NCI-H748 (cell line): Measurements from ENCODE around the gene EMID1.
"Not testable (repeated sequence)": the region's sequence is repeated elsewhere in the genome, so short reads cannot be mapped to it uniquely, and the experiment has no call there.

Experiments
- DNase-seq: peaks from one replicate; lab custom pipeline; 2025; ENCODE audit not compliant: unreplicated experiment; lab: John Stamatoyannopoulos, UW

EMID1 gene

DNA sequence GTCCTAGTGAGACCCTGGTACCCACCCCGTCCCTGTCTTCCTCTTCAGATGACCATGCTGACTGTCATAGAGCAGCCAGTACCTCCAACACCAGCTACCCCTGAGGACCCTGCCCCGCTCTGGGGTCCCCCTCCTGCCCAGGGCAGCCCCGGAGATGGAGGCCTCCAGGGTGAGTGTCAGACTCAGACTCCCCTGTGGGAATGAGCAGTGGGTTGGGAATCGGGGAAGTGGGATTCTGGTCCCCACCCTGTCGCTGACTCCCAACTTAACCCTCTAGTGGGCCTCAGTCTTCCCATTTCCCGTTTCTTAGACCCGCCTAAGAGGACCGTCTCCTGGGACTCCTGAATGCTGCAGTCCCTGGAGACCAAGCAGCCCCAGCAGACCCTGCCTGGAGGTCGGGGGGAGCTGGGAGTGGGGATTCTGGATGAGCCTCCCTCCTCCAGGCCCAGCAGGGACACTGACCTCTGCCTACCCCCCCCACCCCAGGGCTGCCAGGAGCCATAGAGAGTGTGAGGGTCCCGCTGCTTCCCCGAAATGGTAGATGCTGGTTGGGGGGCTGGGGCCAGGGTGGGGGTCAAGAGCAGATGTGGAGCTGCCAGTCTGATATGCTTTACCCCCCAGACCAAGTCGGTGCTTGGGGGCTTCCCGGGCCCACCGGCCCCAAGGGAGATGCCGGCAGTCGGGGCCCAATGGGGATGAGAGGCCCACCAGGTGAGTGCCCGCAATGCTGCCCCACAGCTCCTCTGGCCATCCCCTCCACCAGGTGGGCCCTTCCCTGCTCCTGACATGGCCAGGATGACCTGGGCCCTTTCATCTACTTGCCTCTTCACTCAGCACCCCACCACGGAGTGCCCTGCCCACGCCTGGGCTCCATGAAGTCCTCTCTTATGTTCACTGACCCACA lies 25.5 kb downstream of the EMID1 start:
- no peak for DNase-seq

DNA sequence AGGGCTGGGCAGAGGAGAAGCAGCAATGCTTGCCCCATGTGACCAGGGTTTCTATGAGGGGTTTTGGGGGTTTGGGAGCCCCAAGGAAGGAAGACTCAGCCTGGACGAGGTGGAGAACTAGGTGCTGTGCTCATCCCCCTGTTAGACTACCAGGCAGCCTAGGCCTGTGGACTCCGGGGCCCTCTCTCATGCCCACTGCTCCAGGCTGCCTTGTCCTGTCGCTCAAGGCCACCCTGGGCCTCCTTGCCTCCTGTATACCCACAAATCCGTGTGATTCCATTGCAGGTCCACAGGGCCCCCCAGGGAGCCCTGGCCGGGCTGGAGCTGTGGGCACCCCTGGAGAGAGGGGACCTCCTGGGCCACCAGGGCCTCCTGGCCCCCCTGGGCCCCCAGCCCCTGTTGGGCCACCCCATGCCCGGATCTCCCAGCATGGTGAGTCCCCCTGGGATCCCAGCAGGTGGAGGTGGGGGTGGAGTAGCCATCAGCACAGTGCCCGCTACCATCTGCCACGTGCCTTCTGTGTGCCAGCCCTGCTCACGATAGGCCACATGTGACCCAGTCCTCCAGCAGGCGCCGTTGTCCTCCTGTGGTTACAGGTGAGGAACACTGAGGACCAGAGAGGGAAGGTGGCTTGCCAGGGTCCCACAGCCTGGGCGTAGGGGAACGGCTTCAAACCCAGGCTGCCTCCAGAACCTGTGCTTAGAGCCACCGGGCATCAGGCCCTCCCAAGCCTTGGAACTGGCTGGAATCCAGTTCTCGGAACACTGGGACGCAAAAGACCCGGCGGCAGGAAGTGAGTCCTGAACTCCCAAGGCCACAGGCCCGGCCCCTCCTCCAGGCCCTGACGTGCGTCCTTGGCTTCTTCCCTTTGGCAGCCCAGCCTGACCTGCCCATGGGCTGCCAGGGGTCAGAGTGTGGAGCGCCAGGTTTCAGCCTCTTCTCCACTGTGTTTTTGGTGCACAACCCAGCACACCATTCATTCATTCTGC lies 26.6 kb downstream of the EMID1 start:
- DNase-seq = no peak

DNA sequence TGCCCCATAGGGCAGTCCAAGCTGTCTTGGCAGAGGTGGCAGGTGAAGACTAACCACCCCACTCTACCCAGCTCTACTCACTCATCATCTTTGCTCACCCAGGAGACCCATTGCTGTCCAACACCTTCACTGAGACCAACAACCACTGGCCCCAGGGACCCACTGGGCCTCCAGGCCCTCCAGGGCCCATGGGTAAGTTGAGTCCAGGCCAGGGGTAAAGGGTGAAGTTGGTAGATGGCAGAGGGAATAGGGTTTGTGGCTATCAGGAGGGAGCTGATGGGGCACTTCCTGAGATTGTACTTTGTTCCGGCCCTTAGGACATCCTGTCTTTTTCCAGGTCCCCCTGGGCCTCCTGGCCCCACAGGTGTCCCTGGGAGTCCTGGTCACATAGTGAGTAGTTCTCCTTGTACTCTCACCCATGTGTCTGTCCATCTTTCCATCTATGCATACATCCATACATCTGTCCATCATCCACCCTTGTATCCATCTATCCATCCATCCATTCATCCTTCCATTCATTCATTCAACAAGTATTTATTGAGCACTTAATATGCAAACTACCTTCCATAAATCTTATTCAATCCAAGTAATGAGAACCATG lies 27.7 kb downstream of the EMID1 start:
- no peak for DNase-seq

DNA sequence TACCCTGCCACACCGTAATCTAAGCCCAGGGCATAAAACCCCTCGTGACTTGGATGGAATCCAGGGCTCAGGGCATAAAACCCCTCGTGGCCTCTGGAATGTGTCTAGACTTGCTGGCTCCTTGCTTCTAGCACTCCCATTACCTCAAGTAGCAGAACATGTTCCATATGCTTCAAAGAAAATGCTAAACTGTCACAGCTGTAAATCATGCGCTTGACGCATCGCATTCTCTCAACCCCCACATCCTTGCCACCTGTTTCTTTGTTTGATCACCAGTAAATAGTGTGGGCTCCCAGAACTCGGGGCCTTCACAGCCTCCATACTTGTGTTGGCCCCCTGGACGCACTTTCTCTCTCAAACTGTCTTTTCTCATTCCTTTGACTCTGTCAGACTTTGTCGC lies 34.8 kb downstream of the EMID1 start:
- DNase-seq = not testable (repeated sequence)

DNA sequence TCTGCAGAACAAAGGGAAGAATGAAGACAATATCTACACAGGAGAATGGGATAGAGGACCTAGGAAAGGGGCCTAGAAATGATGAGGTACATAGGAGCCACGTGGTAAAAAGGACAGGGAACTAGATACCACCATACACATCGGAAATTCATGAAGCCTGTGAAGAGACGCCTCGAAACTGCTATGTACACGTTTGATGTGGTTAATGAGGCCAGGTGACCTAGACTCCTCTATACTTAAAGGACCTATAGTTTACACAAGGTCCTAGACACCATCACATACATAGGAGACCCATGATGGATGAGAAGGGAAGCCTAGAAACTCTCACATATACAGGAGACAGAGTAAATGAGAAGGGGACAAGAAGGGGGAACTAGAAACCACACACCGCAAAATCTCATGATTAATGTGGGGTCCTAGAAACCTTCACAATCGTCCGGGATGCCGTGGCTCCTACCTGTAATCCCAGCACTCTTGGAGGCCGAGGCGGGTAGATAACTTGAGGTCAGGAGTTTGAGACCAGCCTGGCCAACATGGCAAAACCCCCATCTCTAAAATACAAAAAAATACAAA lies 38.3 kb downstream of the EMID1 start:
- no peak for DNase-seq

DNA sequence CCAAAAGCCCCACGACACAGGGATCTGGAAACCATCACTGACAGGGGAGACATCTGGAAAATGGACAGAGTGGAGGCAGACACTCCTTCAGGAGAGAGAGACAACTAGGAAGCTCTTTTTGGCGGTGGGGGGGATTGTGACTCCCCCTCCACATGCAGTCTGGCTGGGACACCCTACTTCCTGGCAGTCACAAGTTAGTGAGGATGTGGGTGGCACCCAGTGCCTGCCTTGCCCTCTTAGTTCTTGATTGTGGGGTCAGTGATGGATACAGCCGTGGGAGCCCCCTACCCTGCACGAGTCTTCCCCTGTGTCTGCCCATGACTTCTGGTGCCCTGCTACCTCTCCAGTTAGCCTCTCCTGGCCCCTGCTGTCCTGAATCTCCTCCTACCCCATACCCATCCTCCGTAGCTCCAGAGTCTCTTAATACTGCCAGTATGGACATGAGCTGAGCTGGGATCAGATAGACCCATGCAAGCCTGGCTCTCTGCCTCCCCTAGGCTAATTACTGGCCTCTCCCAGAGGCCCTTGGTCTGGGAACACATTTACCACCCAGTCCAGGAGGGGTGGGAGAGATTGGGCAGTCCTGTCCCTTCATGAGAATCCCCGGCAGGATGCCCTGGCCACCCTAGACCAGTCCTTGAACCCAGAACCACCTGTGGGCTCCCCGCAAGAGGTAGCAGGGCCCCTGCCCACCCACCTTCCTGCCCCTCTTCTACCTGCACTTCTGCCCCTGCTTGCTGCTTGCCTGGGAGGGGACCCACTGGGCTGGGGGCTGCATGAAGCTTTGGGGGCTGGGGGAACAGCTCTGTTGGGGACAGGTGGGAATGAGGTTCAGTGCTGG lies 39.3 kb downstream of the EMID1 start:
- no peak for DNase-seq

DNA sequence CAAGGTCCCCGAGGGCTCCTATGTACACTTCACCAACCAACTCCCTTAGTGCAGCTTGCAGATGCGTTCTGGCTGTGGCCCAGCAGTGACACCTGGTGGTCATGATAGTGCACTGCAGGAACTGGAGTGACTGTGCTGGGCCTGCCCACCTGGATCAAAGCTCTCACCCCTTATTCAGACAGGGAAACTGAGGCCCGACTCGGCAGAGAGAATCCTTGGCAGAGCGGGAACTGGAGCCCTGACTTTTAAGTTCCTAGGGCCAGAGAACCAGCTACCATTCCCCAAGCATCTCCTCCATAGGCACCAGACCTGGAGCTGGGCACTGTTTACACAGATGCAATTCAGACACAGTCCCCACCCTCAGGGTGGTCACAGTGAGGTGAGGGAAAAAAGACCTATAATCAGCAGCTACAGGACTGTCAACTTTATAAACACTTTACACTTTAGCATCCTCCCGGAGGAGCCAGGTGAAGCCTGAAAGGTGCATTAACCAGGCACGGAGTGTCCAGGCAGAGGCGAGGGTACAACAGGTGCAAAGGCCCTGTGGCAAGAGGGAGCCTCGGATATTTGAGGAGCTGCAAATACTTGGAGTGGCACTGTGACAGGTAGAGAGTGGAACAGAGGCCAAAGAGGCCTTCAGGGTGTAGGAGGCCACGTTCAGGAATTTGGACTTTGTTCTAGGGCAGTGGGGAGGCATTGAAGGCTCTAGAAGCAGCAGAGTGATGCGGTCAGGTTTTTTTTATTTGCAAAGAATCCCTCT lies 40.1 kb downstream of the EMID1 start:
- peak; percentile 36 for DNase-seq

DNA sequence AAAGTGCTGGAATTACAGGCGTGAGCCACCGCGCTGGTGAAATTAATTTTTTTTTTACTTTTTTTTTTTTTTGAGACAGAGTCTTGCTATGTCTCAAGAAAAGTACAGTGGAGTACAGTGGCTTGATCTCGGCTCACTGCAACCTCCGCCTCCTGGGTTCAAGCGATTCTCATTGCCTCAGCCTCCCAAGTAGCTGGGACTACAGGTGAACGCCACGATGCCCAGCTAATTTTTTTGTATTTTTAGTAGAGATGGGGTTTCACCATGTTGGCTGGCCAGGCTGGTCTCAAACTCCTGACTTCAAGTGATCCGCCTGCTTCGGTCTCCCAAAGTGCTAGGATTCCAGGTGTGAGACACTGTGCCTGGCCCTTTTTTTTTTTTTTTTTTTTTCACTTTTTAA lies 42.2 kb downstream of the EMID1 start:
- not testable (repeated sequence) for DNase-seq

DNA sequence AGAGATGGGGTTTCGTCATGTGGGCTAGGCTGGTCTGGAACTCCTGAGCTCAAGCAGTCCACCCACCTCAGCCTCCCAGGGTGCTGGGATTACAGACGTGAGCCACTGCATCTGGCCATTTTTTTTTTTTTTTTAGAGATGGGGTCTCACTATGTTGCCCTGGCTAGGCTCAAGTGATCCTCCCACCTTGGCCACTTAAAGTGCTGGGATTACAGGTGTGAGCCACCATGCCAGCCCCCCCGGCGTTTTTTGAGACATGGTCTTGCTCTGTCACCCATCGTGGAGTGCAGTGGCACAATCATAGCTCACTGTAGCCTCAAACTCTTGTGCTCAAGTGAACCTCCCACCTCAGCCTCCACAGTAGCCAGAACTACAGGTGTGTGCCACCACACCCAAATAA lies 45.6 kb downstream of the EMID1 start:
- DNase-seq = no peak

DNA sequence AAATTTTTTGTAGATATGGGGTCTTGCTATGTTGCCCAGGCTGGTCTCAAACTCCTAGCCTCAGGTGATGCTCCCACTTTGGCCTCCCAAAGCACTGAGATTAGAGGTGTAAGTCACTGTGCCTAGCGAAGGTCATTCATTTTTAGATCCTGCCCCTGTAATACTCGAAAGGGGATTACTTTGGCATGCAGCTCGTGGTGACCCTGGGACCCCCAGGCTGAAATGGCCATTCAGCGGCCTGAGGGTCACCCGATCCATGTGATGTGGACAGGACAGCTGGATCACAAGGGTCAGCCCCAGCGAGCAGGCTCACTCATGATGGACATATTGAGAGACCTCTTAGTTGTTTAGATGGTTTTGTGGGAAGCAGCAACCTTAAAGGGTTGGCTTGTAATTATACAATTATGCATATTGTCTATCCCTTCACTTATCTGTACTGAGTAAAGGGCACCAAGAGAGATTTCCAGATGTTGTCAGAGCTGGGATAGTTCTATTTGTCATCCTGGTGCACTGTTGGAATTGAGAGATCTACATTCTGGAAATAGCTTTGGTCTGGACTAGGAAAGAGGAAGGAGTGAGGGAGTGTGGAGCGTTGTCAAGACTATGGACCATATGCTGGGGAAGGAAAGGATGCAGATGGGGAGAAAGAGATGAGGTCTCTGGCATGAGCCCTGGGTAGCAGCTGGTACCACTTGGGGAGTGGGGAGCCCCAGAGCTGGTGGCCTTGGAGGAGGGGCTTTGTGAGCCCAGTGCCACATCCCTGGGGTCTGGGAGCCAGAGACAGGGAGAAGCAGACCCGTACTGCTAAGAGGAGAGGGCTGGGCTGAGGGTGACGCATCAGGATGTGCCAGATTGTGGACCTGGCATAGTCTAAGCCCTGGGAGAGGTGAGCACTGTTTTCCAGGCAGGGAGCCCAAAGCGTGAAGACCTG lies 46.5 kb downstream of the EMID1 start:
- no peak for DNase-seq

DNA sequence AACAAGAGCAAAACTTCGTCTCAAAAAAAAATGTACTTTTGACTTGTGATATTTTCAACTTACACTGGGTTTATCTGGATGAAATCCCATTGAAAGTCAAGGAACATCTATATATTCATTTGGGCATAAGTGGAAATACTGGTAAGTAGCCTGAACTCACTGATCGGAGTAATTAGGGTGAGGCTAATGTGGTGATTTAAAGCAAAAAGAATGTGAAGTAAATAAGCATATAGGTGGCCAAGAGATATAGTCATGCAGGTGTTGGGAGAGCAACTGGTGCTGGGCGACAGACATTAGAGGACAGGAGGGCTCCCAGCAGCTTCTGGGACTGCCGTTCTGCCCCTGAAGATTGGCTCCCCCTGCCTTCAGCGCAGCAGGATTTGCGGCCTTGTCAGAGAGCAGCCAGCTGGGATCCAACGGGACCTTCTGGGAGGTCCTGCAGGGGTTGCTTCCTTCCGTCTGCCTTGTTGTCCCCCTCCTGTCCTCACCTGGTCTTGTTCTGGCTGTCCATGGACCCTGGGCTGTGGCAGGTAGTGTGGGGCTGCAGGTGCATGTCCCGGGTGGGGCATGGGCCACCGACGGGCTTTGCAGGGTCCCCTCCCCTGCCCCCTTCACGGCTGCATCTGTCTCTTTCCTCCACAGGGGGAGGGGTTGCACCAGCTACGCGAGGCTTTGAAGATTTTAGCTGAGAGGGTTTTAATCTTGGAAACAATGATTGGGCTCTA lies 48.0 kb downstream of the EMID1 start:
- DNase-seq = no peak

DNA sequence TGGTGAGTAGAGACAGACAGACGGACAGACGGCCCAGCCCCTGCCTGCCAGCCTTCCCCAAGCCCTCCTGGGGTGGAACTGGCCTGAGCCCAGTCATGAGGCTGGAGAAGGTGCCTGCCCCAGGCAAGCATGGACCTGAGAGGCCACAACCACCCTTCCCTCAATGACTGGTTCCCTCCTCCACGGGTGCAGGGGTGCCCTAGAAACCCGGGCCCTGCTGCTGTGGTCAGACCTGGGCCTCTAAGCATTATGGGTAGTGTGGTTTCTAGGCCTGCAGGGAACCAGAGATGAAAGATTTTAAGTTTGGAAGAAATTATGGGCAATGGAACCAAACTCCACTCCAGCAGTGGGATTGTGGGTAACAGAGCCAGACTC lies 48.6 kb downstream of the EMID1 start:
- DNase-seq = no peak

DNA sequence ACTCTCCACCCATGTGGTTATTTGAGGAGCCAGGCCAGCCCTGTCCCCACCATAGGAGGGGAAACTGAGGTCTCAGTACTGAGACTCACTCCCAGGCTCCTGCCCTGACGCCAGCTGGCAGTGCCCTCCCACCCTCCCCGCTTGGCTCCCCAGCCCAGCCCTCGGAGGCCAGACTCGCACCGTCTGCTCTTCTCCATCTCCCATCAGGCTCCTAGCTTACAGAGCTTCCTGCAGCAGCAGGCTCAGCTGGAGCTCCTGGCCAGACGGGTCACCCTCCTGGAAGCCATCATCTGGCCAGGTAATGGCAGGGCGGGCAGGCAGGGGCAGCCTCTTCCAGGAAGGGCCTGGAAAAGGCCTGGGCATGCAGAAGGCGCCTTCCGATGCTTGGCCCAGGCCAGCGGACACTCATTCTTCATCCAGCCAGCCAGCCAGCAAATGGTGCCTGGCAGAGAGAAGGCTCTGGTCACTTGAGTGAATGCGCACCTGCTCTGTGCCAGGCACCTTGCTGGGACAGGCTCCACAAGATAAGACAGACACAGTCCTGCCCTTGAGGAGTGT lies 49.4 kb downstream of the EMID1 start:
- no peak for DNase-seq

DNA sequence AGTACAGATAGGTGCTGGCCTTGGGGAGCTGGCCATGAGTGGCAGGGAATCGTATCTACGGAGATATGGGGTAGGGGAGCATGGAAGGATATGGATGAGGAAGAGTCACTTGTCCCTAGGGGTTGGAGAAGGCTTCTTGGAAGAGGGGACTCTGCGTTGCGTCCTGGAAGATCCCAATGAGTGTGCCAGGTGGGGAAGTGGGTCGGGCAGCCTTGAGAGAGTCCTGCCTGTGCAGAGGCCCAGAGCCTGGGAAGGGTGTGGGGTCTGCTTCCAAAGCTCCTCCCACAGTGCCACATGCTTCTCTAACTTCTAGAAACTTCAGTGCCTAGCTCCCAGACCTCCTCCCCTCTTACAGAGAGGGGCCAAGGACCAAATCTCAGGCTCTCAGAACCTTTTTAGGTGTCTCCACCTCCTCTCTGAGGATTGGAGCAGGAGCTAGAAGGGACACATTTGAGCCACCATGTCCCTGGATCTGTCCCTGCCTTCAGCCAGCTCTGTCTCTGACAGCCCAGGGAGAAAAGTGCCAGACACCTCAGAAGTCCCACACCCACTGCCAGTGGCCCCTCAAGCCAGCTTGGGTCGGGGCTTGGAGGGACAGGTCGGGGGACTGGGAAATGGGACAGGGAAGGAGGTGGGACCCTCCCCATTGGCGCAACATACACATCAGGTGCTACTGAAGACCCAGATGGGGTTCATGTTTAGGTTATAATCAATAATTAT lies 51.1 kb downstream of the EMID1 start:
- no peak for DNase-seq

DNA sequence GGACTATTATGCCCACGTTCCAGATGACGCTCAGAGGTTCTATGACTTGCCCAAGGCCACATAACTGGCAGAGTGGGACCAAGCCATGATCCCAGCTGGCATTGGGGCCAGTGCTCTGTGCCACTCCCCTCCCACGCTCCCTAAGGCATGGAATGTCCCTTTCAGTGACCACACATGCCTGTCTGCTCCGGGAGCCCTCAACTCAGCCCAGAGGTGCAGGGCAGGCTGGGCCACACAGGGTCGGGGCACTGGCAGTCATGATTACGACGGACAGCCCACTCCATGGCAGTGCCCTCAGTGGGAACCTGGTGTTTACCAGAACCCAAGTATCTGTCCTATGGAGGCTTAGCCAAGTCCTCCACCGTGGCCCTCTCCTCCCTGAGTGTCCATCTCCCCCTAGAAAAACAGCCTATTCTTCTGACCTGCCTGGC lies 52.1 kb downstream of the EMID1 start:
- DNase-seq = no peak

DNA sequence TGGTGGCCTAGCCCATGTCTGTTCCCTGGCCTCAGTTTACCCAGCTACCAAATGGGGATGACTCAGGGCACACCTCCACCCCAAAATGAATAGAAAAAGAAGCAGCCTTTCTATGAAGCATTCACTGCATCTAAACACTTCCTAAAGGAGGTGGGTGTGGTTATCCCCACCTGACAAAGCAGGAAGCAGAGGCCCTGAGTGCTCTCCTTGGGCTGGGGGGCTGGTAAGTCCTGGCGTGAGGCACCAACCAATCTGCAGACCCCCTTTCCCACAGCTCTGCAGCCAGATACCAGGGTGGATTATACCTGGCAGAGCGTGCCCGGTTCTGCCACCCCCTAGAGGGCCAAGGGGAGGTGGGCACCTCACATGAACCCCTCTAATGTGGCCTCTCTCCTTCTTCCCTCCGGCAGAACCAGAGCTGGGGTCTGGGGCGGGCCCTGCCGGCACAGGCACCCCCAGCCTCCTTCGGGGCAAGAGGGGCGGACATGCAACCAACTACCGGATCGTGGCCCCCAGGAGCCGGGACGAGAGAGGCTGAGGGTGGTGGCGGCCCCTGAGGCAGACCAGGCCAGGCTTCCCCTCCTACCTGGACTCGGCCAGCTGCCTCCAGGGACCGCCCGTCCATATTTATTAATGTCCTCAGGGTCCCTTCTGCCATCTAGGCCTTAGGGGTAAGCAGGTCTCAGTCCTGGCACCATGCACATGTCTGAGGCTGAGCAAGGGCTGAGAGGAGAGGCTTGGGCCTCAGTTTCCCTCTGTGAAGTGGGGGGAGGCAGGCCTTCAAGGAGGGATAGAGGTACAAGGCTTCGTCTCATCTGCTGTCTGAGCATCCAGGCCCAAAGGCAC lies 52.9 kb downstream of the EMID1 start:
- no peak for DNase-seq
